ENCODE measurements around the gene PTX4. TPM values are rescaled to one million over a fixed set of nuclear protein-coding genes. Genes with fewer than 3 reads are reported as not detected.

PTX4 gene
- total RNA-seq, 1 experiment from 2014 or later: not detected

DNA sequence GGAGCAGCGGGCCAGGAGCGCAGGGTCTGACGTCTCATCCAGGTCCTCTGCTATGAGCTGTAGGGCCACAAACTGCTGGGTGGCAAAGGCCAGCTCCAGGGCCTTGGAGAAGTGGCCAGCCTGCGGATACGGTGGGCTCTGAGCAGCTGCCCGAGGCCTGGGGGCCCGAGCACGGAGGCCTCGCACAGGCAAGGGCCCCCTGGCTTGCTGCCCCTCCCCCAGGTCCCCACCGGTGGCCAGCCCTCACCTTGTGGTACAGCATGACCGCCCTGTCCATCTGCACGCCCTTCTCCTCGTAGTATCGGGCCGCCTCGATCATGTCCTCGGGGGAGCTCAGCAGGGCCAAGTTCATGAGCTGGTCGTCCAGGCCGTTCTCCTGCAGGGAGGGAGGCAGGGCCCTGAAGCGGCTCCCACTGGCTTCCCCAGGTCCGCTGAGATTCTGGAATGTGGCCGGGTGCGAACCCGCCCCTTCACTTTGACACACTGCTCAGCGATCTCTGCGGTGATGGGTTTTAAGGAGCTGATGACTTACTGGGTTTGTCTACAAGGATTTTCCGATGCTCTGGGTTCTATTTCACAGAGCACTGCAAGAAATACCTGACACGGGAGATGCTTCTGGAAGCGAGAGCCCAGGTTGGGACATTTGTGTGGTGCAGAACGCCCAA, 35.0 kb upstream of the PTX4 start:
- DNase-seq (ENCODE audit: low spot score): no peak

DNA sequence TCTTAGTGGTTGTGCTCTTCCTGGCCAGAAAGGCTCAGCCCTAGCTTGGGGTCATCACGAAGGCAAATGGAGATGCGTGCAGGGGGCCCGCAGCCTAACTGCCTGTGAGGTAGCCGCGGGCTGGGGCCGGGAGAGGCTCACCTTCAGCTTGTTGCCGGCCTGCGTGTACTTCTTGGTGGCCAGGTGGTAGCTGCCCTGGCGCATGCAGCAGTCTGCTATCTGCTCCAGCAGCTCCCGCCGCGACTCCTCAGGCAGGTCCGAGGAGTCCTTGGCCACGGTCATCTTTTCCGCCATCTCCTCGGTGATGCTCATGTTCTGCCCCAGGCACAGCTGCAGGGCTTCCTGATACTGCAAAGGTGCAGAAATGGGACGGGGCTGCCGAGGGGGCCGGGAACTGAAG, 31.7 kb upstream of the PTX4 start:
- DNase-seq (ENCODE audit: low spot score): no peak

DNA sequence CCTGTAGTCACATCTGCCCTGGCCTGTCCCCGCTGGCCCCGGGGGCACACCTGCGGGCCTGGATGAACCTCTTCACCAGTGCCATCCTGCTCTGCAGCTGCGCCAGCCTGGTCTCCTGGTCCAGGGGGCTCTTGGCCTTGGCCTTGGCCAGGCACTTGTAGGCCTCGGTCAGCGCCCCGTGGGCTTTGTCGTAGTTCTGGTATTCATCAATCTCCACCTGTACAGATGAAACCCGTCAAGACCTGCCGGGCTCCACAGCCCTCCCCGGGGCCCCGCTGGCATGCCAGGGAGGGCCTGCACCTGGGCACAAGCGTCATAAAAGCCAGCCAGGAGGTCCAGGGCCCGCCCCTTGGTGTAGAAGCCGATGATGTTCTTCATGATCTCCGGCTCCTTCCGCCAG, 31.1 kb upstream of the PTX4 start:
- DNase-seq (ENCODE audit: low spot score): no peak

DNA sequence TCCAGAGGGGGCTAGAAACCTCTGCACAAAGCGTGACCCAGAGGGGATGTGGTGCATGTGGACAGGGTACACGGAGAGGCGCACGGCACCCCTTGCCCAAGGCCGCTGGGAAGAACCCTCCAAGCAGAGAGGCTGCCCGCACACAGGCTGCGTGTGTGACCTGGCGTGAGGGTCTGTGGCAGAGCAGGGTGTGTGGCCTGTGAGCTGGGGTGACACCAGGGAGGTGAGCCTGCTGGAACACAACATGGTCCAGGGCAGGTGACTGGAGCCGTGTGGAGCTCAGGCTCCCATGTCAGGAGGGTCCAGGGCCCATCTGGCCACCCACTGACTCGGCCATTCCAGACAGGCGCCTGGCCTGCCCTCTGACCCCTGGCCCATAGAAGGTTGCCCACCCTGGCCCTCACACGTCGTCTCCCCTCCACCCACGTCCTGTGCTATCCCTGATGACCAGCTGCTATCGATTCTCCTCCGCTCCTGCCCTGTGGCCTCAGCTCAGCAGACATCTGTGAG, 29.9 kb upstream of the PTX4 start:
- no peak for DNase-seq (ENCODE audit: low spot score)

DNA sequence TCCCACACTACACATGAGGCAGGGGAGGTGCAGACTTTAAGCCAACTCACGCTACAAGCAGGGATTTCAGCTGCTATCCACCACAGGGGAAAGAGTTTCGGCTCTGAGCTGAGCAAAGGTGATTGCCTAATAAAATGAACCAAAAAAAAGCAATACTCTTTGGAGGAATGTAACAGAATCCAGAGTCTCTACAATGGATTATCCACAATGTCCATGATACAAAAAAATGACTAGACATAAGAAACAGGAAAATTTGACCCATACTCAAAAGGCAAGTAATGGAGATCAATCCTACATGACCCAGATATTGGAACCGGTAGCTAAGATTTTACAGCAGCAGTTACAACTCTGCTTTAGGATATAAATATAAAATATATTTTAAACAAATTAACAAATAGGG, 25.8 kb upstream of the PTX4 start:
- no peak for DNase-seq (ENCODE audit: low spot score)

DNA sequence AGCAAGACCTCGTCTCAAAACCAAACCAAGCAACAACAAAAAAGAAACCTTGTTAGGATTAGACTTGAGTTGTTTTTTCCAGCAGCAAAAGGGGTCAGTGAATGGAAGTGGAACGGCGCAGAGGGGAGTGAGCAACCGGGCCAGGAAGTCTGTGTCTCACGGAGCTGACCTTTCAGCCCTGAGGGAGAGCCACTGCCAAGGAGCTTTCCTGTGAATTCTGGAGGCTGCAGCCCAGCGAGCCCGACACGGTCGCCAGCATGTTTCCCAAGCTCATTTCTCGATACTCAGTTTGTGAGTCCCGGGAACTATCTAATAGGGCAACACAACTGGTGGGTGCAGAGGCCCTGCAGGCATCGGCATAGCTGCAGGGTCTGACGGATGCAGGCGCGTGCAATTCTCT, 24.0 kb upstream of the PTX4 start:
- no peak for DNase-seq (ENCODE audit: low spot score)

DNA sequence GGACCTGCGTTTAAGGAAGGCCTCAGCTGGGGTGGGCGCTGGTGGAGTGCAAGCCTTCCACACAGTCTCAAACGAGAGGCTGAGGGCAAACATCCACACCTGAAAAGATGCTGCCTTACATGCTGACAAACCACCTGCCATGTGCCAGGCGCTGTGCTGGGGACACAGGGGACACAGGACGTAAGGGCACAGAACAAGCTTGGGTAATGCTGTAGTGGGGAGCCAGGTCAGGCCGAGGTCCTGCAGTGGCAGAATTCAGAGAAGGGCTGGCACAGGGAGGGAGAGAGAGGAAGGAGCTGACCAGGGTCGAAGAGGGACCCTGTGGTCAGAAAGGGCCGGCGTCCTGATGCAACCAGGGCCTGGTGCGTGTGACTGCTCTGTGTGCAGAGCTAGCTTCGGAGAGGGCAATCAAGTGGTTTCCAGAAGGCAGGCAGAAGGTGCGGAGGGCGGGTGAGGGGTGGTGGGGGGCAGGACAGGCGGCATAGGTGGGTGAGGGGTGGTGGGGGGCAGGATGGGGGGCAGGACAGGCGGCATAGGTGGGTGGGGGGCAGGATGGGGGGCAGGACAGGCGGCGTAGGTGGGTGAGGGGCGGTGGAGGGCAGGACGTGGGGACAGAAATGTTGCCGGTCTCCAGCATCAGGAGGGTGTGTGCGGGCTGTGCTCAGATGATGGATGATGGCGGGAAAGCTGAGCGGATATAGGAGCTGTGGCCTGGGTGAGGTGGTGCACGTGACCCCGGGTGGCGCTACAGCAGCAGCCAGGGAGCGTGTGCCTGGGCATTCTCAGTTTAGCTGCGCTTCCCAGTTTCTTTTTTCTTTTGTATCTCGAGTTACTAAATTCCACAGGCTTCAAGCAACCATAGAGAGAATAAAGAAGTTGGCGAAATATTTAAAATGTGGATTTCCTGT, 23.2 kb upstream of the PTX4 start:
- DNase-seq (ENCODE audit: low spot score): no peak

DNA sequence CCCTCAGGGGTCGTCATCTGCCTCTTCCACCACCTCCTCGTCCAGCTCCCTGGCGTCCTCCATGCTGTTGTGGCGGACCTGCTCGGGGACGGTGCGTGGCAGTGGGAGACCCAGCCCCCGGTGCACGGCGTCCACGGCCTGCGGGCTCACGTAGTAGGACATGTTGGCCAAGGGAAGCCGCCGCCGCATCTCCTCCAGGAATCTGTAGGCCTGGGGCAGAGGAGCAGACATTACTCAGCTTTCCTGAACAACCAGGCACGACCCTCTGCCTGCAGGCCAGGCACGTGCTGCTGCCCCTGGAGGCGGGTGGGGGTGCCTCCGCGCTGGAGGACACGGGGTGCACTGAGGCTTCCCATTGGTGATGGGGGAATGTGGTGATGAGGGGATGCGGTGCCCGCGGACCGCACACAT, 22.2 kb upstream of the PTX4 start:
- no peak for DNase-seq (ENCODE audit: low spot score)

DNA sequence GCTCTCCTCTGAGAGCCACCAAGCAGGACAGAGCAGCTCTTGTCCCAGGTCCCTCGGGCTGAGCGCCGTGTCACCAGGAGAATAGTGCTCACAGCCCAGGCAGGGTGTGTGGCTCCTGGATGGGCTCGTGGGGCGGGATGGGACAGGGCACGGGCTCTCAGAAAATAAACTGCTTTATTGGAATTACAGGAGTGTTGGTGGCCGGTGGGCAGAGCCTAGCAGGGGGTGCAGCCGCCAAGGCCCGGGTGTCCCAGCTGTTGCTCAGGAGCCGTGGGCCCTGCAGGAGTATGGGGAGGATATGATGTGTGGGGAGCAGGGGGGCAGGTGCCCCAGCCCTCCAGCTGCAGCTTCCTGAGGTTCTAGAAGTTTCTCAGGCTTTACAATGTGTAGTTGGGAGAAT, 21.5 kb upstream of the PTX4 start:
- no peak for DNase-seq (ENCODE audit: low spot score)

DNA sequence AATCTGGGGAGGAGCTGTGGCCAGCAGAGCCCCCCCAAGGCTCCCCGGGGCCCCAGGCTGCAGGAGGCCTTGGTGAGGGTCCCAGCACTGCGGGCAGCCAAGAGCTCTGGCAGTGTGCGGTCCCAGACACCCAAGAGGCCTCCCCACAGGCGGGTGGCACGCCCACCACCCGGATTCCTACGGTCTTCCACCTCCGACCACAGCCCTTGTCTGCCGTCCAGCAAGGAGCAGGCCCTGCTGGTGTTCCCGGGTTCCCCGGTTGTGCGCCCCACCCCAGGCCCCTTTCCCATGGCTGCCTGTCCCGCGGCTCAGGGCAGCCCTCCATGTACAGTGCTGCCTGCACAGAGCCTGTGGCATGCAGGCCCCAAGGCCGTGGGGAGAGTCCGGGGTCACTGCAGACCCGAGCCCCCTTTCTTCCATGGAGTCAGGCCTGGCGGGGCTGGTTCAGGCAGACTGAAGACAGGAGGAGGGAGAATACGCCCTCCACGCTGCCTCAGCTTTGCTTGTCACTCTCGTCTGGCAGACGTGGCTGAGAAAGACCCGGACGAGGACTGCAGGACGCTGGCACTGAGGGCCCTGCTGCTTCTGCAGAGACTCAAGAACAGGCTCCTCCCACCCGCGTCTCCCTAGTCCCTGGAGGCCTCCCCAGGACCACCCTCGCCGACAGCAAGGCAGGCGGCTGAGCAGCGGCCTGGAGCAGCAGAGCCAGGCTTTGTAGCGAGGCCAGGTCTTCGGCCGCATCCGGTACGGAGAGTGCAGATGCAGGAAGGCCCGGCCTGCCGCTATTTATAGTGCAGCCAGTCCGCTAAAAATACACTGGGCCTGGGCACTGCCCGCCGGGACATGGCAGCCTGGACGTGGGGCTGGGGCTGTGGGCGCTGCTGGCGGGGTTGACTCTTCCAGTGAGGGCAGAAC, 20.8 kb upstream of the PTX4 start:
- DNase-seq (ENCODE audit: low spot score): no peak

DNA sequence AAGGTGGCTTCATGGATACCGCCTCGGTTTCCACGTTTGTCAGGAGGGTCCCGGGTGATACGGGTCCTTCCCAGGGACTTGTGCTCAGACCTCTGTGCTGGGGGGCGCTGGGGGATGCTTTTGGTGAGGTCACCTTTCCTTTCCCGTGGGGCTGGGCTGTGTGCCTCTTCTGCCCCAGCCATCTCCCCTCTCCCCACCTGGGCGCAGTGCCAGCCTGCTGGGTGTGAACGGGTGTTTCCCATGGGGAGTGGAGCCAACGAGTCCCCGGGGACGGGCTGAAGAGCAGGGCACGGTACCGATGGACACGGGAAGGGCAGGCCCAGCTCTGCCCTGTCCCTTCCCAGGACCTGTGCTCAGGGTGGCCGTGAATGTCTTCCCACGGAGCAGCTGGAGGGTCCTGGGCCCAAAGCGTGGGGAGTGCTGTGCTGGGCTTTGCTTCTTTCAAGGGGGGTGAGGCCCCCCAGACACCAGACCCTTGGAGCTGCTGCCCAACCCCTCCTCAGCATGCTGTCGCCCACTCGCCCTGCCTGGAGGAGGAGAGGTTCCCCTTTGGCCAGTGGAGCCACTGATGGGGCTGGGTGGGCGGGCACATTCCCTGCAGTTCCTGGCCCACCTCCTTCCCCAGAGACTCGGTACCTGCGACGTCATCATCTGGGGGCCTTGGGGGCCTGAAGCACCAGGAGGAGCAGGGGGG, 19.9 kb upstream of the PTX4 start:
- DNase-seq (ENCODE audit: low spot score): no peak

DNA sequence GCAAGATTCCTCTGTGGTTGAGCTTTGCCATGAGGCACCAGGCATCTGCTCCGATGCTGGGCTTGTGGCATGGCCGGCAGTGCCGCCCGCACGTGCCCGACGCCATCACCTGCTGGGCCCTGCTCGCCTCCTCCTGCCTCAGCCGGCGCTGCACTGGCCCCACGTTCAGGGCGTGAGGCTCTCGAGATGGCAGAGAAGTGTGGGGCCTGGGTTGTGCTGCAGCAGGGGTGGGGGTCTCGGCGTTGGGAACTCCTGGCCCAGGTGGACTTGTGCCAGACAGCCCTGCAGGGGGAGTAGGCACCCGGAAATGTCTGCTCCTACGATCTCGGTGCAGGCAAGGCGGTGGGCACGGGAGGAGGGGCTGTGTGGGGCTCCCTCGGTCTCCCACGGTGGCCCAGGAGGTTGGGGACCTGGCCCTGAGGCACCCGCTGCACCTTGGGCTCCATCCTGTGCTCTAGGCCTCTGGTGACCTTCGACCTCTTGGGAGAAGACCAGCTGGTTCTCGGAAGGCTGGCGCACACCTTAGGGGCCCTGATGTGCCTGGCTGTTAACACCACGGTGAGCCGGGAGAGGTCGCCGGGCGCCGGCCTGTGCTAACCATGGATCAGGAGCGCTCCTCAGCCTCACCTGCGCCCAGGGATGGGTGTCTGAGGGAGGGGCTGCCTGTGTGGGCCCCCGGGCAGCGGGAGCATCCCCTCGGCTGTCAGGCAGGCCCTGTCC, 17.9 kb upstream of the PTX4 start:
- DNase-seq (ENCODE audit: low spot score): no peak

DNA sequence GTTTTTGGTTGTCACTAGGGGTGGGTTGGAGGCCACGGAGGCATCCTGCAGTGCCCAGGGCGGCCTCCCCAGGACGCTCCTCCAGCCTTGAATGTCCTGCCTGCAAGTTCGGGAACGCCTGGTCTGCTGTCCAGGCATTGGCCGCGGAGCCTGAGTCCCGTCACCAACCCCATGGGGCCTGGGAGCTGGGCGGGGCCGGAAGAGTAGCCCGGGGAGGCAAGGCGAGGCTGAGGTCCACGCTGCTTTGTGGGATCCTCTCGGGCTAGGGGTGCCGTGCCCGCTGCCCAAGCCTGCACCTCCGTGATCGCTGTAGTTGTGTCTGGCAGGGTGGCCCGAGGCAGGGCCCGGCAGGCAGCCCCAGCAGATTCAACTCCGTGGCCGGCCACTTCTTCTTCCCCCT, 17.2 kb upstream of the PTX4 start:
- DNase-seq (ENCODE audit: low spot score): no peak

DNA sequence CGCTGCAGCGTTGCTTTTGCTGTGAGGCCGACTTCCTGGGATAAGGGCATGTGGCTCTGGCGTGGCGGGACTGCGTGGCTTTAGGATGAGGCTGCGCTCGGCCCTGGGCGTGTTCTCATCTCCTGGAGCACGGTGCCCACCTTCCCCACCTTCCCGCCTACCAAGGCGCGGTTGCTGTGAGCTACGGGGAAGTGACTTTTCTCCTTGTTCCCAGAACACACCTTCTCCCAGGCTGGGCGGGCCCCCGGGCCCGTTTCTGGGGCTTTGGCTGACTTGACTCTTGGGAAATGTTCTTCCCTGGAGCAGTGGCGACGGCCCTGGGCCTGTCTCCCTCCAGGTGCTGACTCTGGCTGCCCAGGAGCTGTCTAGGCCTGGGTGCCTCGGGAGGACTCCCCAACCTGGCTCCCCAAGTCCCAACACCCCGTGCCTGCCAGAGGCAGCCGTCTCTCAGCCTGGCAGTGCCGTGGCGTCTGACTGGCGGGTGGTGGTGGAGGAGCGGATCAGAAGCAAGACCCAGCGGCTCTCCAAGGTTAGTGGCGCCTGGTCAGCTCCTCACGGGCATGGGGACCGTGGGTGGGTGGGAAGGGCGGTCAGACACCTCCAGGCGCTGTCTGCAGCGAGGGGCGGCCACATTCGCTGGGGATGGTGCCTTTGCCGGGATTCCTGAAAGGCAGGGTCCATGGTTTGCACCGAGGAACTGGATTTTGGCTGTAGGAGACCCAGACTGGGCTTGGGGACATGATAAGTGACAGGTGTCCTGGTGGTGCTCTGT, 16.5 kb upstream of the PTX4 start:
- DNase-seq (ENCODE audit: low spot score): no peak

DNA sequence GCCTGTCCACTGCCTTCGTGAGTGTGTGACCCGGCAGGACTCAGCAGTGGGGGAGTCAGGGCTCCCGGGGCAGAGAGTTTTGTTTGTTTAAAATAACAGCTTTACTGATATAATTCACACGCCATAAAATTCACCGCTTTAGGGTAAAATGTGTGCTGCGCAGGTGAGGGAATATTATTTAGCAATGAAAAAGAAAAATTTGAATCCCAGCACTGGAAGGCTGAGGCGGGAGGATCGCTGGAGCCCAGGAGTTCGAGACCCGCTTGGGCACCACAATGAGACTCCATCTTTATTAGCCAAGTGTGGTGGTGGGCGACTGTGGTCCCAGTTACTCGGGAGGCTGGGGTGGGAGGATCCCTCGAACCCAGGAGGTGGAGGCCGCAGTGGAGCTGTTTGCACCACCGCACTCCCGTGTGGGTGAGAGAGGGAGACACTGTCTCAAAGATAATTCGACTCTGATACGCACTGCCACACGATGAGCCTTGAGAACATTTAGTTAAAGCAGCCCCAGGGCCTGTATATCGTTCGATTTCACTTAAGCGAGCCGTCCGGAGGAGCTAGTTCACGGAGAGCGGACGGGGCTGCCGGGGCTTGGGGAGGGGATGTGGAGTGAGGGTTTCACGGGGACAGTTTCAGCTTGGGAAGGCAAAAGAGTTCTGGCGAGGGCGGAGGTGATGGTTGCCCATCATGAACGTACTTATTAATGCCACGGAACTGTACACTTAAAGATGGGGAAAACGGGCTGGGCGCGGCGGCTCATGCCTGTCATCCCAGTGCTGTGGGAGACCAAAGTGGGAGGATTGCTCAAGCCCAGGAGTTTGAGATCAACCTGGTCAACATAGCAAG, 14.6 kb upstream of the PTX4 start:
- DNase-seq (ENCODE audit: low spot score): no peak

DNA sequence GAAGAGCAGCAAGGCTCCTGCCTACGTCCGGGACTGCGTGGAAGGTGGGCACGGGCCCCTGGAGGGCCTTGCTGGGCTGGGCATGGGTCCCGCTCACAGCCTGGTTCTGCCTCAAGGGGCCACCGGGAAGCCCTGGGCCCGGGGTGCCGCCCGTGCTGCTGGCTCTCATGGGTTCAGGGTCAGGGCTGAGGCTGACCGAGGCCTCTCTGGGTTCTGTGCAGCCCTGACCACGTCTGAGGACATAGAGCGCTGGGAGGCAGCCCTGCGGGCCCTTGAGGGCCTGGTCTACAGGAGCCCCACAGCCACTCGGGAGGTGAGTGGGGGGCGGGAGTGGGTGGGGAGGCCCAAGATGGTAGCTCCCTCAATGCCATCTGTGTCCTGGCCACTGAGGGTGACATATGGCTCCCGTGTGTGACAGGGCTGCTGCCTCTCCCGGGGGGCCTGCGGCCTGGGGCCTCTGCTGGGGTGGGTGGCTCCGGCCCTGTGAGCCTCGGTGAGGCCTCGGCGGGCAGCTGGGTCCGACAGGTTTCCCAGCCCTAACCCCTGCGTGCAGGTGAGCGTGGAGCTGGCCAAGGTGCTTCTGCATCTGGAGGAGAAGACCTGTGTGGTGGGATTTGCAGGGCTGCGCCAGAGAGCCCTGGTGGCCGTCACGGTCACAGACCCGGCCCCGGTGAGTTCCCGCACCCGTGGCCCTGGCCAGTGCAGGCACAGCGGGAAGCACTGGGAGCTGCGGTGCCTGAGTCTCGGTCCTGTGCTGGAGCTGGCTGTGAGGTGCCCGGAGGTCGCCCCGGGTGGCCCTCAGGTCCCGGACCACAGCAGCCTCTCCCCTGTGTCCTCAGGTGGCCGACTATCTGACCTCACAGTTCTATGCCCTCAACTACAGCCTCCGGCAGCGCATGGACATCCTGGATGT, 13.6 kb upstream of the PTX4 start:
- no peak for DNase-seq (ENCODE audit: low spot score)

DNA sequence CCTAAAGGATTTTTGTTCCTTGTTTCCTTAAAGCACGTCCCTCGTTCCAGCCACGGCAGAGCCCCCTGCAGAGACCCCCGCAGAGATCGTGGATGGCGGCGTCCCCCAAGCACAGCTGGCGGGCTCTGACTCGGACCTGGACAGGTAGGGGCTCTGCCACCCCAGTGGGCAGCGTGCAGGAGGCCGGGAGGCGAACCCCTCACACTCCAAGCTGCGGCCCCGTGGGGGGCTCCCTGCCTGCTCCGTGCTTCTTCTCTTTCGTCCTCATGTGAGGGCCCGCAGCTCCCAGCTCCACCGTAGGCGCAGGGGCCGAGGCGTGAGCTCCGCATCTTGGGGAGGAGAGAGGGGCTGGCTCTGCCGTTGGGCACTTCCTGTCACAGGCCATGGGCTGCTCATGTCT, 12.9 kb upstream of the PTX4 start:
- DNase-seq (ENCODE audit: low spot score): no peak

All from A172 (cell line).